HCT116 (cell line): ENCODE results near the gene ATXN1.

Experiments
- CEBPB ChIP-seq: IDR thresholded peaks from 2 replicates; pipeline ENCODE4 v1.6.1; 2012; ENCODE audit warnings: low read depth
- CTCF ChIP-seq, 3 experiments: fragments of 200-600 bp in 1 of 3; sonication (generic) in 1 of 3; IDR thresholded peaks in 2 of 3; conservative IDR thresholded peaks in 1 of 3; 2 replicates each; pipeline ENCODE4 v1.5.1; 2012 to 2017; ENCODE audit warnings: low read depth in 2 of 3, low read length in 2 of 3, antibody characterized with exemption in 1 of 3, borderline replicate concordance in 1 of 3, control low read depth in 1 of 3, mild to moderate bottlenecking in 1 of 3, mixed read lengths in 1 of 3, mixed run types in 1 of 3, moderate library complexity in 1 of 3; ENCODE audit not compliant: insufficient read depth in 1 of 3

- TF ChIP-seq CEBPB (no peak), CTCF (IDR thresholded peaks at IDR 0.05 in 2 of 3, conservative IDR thresholded peaks at IDR 0.05 in 1 of 3; ENCODE audit: borderline replicate concordance in 1 of 3, insufficient read depth in 1 of 3, low read depth in 2 of 3, low read length in 2 of 3) (no peak)
Observed at GRCh38 chr6:16705081-16705993, 55.9 kb downstream of the ATXN1 start.
